ENCODE measurements around the gene HTT-AS.
"Not testable (repeated sequence)": the region's sequence is repeated elsewhere in the genome, so short reads cannot be mapped to it uniquely, and the experiment has no call there.

The HTT-AS gene

DNA sequence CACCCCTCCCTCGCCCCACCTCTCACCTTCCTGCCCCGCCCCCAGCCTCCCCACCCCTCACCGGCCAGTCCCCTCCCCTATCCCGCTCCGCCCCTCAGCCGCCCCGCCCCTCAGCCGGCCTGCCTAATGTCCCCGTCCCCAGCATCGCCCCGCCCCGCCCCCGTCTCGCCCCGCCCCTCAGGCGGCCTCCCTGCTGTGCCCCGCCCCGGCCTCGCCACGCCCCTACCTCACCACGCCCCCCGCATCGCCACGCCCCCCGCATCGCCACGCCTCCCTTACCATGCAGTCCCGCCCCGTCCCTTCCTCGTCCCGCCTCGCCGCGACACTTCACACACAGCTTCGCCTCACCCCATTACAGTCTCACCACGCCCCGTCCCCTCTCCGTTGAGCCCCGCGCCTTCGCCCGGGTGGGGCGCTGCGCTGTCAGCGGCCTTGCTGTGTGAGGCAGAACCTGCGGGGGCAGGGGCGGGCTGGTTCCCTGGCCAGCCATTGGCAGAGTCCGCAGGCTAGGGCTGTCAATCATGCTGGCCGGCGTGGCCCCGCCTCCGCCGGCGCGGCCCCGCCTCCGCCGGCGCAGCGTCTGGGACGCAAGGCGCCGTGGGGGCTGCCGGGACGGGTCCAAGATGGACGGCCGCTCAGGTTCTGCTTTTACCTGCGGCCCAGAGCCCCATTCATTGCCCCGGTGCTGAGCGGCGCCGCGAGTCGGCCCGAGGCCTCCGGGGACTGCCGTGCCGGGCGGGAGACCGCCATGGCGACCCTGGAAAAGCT is at the start of gene HTT-AS, which contains the start of gene HTT:
Gene HTT-AS (minus strand): TSS at position 461 of the 768 bp plus-strand sequence.
Gene HTT (plus strand): TSS at position 604 of the 768 bp plus-strand sequence. CDS start 145 bp downstream, at position 749.
- peak; percentile 92 to 94 for DNase-seq (ENCODE audit: low read depth in 2 of 2)

DNA sequence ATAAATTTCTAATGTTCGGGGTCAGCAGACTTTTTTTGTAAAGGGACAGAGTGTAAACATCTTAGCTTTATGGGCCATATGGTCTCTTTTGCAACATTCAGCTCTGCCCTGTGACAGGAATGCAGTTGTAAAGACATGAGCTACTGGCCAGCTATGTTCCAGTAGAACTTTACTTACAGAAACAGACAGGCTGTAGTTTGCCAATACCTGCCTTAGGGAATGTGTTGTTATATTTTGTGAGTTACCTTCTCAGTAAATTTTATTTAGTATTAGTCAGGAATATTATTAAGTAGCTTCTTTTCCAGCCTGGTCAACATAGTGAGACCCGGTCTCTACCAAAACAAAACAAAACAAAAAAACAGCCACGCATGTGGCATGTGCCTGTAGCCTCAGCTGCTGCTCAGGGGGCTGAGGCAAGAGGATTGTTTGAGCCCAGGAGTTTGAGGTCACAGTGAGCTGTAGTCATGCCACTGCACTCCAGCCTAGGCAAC is 48.9 kb upstream of the HTT-AS start:
- DNase-seq (ENCODE audit: low read depth in 2 of 2): no peak

DNA sequence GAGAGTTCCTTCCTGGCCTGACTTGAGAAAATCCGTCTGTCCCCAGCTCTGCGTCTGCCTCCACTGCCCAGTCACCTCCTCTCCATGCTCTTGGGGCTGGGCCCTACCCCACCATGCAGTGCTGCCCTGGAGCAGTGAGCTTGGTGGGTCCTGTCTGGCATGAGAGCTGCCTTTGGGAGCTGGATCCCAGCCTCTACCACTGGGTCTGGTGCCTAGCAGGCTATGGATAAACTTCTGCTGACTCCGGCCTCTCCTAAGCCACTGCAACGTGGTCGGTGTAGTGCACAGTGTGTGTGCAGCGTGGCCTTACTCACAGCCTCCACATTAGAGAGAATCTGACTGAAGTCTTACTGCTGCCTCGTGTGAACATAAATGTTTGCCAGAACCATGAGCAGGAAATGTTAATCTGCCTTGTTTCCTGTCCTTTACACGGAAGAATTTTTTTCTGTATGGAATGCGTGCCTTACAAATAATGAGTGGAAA is 47.8 kb upstream of the HTT-AS start:
- no peak for DNase-seq (ENCODE audit: low read depth in 2 of 2)

DNA sequence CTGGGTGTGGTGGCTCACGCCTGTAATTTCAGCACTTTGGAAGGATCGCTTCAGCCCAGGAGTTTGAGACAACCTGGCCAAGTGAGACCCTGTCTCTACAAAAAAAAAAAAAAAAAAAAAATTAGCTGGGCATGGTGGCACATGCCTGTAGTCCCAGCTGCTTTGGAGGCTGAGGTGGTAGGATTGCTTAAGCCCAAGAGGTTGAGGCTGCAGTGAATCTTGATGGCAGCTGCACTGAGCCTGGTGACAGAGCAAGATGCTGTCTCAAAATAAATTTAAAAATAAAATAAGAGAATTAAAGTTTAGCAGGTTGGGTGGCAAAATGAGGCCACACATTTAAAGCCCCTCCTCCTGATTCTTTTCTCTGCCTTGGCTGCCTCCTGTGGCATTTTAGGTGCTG is 47.3 kb upstream of the HTT-AS start:
- DNase-seq (ENCODE audit: low read depth in 2 of 2): no peak

DNA sequence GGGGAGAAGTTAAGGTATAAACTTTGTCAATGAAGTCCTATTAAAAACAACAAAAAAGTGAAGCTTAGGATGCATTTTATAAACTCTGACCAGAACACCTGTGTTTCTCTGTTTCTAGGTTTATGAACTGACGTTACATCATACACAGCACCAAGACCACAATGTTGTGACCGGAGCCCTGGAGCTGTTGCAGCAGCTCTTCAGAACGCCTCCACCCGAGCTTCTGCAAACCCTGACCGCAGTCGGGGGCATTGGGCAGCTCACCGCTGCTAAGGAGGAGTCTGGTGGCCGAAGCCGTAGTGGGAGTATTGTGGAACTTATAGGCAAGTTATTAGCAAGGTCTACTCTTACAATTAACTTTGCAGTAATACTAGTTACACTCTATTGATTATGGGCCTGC is 46.8 kb upstream of the HTT-AS start:
- no peak for DNase-seq (ENCODE audit: low read depth in 2 of 2)

DNA sequence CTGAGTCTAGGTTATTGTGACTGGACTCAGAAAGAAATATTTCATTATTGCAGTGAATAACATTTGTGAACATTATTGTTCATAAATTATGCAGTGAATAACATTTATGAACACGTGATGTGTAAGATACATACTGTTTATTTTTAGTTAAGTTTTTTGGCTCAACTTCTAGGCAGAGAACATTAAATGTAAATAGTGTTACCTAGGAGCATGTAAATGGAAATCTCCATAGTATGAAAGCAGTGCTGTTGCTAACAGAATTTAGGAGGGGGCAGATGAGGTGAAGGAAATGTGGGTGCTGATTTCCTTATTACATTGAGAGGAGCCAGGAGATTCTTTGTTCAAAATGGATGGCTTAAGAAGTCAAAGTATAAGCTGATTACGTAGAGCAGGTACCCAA is 45.1 kb upstream of the HTT-AS start:
- DNase-seq (ENCODE audit: low read depth in 2 of 2): no peak

DNA sequence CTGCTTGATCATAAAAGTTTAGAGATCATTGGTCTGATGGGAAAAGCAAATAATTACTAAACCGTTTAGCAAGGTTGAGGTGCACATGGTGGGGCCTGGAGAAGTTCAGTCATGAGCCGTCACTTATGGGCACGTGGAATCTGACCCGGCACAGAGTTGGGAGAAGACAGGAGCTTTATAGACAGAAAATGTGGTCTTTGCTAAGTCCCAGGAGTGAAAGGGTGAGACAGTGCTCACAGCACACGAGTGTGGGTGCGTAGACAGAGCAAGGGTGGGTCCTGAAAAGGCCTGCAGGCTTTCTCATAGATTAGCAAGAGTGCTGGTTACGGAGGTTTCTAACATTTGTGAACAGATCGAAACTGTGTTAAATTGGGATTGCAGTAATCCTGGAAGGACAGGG is 44.0 kb upstream of the HTT-AS start:
- no peak for DNase-seq (ENCODE audit: low read depth in 2 of 2)

DNA sequence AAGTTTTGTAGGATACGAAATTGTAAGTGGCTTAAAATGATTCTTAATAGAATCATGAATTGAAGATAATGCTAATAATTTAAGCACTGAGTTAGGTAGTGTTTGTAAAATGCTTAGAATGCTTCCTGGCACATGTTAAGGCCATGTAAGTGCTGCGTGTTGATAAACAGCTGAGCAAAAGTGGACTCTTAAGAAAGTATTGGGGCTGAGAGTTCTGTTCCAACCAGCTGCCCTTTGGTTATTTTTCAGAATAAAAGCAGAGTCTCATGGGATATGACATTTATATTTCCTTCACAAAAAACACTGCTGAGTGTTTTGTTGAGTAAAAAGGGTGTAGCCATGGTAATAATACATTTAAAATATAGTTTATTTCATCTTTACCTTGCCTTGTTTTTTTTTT is 42.6 kb upstream of the HTT-AS start:
- no peak for DNase-seq (ENCODE audit: low read depth in 2 of 2)

DNA sequence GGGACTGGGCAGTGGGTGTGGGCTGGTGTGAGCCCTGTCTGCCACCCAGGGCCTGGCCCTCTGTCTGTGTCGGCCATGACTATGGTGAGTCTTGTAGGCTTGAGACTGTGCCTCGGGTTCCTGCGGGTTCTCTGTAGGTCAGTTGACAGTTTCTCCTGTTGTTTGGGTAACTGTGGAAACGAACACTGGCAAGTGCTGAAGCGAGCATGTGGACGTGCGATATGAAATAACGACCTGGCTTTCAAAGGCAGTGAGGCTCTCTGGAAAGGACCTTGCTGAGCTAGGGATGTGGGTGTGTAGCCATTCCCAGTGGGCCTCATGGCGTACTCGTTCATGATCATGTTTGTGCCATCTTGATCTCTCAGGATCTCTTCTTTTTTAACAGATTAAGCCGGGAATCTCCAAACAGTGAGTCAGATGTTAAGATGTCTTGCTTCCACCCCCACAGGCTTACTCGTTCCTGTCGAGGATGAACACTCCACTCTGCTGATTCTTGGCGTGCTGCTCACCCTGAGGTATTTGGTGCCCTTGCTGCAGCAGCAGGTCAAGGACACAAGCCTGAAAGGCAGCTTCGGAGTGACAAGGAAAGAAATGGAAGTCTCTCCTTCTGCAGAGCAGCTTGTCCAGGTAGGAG is 41.4 kb upstream of the HTT-AS start:
- no peak for DNase-seq (ENCODE audit: low read depth in 2 of 2)

DNA sequence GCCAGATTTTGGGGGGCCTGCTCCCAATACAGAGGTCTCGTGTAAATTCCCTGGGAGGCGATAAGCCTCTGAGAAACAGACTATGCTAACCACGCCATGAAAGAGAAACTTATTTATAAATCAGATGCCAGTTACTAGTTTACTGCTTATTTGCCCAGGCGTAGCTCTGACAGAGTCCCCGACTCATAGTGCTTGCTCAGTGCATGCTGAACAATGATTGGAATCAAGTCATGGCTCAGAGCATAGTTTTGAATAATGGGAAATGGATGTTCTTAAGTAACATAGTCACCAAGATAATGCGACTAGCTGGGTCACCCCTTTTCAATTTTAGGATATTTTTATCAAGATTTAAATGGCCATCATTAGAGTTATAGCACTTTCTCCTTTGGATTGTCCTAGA is 40.0 kb upstream of the HTT-AS start:
- no peak for DNase-seq (ENCODE audit: low read depth in 2 of 2)

DNA sequence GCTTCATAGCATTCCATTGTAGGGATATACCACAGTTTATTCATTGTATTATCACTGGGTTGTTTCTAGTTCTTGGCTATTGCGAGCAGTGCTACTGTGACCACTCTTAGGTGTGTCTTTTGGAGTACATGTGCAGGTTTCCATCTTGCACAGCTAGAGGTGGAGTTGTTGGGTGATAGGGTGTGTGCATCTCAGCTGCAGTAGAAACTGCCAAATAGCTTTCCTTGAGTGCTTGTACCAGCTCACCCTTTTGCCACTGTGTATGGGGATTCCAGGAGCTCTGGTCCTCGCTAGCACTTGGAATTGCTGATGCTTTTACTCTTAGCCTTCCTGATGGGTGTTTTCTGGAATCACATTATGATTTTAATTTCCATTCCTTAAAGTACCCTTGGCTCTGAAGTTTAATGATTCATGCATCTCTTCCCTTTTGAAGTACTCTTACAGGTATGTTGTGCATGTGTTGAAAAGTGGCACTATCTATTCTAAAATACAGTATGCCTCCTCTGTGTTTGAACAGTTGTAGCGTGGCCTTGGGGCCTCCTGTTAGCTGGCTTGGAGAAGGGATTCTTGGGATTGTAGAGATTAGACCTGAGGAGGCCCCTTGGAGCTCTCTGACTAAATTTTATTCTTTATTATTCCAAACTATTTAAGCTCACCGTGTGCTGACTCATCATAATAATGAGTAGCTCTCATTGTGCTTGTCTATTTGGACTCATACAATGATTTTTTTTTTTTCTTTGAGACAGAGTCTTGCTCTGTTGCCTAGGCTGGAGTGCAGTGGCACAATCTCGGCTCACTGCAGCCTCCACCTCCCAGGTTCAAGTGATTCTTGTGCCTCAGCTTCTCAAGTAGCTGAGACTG is 38.5 kb upstream of the HTT-AS start:
- DNase-seq (ENCODE audit: low read depth in 2 of 2): no peak

DNA sequence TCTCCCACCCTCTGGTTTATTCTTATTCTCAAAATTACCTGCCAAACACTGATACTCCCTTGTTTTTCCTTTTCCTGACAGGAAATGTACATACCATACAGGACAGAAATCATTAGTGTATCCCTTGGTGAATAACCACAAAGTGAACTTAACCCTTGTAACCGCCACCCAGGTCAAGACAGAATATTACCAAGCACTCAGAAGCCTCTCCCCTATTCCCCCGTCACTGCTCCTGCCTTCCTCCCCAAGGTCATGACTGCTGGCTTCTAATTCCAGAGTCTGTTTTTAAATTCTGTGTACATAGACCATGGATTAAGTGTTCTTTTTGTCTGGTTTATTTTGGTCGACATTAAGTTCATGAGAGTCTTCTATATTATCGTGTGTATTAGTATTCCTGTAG is 37.9 kb upstream of the HTT-AS start:
- no peak for DNase-seq (ENCODE audit: low read depth in 2 of 2)

DNA sequence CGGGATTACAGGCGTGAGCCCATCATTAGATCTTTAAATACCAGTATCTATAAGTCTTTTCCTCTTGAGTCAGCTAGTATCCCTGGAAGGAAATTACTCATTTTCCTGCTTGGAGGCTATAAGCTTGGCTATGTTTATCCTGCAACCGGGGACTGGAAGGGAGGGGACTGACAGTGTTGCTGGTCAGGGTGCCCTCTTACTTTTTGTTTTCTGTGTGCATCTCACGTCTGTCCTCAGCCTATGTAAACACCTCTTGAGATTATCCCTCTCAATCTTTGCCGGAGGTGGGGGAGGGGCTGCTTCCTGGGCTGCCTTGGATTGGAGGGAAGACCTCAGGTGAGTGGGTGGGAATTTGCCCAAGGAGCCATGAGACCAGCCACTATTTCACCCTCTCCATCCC is 37.1 kb upstream of the HTT-AS start:
- DNase-seq (ENCODE audit: low read depth in 2 of 2): no peak

DNA sequence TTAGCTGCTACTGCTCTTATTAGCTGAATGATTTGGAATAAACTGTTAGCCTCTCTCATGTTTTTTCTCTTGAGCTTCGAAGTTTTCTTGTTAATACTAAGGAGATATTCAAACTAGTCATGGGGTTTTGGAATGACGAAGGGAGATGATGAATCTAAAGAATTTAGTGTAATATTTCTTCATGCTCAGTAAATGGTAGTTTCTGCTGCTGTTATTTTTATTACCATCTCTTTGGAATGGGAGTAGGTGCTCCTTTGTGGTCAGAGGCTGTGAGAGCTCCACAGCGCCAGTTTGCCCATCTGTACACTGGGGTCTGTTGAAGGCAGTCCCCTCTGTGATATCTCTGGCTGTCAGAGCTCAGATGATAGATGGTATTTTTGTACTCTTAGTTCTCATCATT is 33.9 kb upstream of the HTT-AS start:
- no peak for DNase-seq (ENCODE audit: low read depth in 2 of 2)

DNA sequence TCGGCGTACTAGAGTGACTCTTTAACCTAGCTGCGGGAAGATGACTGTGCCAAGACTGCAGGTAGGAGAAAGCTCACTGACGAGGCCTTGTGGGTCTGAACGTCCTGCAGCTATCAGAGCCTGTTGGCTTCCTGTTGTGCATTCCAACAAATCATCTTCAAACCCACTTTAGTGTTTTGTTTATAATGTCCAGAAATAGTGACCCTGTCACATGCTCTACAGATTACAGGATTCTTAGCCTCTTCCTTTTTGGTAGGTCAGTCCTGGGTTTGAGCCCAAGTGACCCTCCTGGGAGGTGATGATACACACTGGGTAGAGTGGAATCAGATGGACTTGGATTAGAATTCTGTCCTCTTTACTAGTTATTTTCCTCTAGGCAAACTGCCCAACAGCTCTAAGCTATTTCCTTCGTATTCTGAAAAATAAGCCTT is 33.4 kb upstream of the HTT-AS start:
- DNase-seq (ENCODE audit: low read depth in 2 of 2): no peak

DNA sequence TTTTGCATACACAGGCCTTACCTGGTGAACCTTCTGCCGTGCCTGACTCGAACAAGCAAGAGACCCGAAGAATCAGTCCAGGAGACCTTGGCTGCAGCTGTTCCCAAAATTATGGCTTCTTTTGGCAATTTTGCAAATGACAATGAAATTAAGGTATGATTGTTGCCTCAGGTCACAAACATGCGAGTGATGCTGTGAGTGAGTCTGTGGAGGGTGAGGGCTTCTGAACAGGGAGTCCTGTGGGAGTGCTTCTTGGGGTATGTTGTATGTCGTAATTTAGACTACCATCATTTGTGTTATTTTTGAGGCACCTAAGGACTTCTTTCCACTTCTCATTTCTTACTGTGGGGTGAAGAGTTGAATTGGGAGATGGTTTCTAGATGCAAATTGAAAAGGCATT is 32.9 kb upstream of the HTT-AS start:
- no peak for DNase-seq (ENCODE audit: low read depth in 2 of 2)

DNA sequence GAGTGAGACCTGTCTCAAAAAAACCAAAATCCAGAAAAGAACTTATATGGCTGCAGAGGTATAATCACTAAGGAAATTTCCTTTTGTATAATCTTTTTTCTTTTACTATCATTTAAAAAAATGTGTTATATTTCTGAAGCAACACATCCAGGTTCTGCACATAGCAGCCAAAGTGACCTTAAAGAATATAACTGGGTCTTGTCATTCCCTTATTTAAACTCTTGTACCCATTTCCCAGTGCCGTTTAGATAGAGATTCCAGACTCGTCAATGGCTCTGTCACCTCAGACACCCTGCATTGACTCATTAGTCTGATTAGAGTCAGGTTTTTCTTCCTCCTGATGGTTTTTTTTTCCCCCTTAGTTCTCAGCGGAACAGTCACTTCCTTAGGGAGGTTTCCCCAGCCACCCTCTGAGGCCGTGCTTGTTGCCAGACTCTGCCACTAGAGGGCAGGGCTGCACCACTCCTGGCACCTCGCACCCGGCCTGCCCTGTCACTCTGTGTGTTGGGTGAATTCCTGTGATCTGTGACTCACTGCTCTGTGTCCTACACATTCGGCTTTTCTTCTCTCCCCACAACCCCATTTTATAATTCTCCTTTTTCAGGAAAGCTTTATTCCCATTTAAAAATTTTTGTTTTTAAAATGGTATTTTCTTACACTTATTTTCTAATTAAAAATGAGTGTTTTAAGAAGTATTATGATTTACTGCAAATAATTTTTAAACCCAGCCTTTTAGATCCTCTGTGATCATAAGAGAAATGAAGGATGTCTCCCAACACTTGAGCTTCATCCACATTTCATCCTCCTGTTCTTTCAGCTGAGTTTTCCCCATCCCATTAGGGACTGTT is 32.2 kb upstream of the HTT-AS start:
- peak; percentile 77 to 82 for DNase-seq (ENCODE audit: low read depth in 2 of 2)

DNA sequence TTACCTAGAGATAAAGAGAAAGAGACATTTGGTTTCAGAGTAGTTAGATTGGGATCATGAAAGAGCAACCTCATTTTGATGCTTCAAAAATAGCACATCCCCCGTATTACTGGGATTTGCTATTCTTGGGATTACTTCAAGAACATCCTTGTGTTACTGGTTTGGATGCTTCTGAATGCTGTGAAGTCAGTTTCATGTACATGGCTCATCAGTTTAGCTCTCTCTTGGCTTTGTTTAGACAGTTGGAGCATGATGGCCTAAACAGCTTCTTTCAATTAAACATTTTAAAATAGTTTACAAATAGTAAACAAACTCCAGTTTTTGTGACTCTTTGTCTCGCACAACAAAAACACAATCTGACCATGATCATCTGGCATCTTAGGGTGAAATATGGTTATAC is 24.0 kb upstream of the HTT-AS start:
- DNase-seq (ENCODE audit: low read depth in 2 of 2): no peak

DNA sequence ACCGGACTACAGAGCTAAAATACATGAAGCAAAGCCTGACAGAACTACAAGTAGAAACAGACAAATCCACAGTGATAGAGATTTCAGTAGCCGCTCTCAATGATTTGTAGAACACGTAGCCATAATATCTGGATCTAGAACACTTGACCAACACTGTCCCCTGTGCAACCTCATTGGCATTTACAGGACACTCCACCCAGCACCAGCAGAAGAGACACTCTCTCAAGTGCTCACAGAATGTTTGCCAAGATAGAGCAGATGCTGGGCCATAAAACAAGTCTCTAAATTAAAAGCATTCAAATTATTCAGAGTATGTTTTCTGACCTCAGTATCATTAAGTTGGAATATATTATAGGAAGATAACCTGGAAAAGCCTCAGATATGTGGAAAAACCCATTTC is 21.9 kb upstream of the HTT-AS start:
- no peak for DNase-seq (ENCODE audit: low read depth in 2 of 2)

DNA sequence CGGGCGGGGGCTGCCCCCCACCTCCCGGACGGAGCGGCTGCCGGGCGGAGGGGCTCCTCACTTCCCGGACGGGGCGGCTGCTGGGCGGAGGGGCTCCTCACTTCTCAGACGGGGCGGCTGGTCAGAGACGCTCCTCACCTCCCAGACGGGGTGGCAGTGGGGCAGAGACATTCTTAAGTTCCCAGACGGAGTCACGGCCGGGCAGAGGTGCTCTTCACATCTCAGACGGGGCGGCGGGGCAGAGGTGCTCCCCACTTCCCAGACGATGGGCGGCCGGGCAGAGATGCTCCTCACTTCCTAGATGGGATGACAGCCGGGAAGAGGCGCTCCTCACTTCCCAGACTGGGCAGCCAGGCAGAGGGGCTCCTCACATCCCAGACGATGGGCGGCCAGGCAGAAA is 20.4 kb upstream of the HTT-AS start:
- not testable (repeated sequence) for DNase-seq (ENCODE audit: low read depth in 2 of 2)

DNA sequence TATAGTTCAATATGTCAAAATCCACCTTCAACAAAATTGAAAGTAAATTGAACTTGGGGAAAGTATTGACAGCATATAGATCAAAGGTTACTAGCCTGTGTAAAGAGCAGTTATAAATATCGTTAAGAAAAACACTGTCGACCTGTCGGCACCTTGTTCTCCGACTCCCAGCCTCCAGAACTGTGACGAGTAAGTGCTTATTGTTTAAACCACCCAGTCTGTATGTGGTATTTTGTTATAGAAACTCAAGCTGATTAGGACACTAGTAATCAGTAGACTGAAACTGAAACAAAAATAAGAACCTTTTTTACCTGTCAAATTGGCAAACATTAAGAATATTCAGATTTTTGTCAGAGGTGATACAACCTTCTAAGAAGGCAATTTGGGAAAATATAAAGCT is 17.1 kb upstream of the HTT-AS start:
- no peak for DNase-seq (ENCODE audit: low read depth in 2 of 2)
